Gastrocnemius medialis (tissue), 4 donors: ENCODE data around the gene TMIGD1.

Experiments
- POLR2A ChIP-seq, 2 donors: fragments of 450-650 bp; IDR thresholded peaks; one replicate each; pipeline ENCODE4 v1.6.1; 2017; ENCODE audit warnings: antibody characterized with exemption in 2 of 2, mild to moderate bottlenecking in 2 of 2, moderate library complexity in 2 of 2
- TF ChIP-seq, protein P1 (sequence below), 5 experiments: fragments of 450-650 bp in 3 of 5; fragments of 200-600 bp in 2 of 5; sonication (generic) in 2 of 5; IDR thresholded peaks in 4 of 5; conservative IDR thresholded peaks in 1 of 5; 1 replicate in 4 of 5; 2 replicates in 1 of 5; pipeline ENCODE4 v1.5.1; 2016 to 2019; ENCODE audit warnings: antibody characterized with exemption in 5 of 5, mild to moderate bottlenecking in 3 of 5, moderate library complexity in 3 of 5

DNA sequence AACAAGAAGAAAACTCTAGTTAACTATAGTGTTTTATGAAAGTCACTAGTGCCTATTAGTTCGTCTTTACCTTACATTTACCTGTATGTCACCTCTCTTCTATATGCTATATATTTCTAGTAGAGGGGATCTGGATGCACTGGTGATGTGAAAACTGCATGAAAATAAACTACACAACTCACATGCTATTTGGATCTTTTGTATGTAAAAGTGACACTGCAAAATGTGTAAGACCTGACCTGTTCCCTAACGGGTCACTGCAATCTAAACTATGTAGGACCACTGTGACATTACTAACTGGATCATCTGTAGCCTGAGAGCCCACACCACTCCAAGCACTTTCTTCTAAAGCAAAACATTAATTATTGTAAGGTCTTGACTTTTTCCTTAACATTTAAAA, 43.8 kb downstream of the TMIGD1 start:
- TF ChIP-seq, protein P1, sequence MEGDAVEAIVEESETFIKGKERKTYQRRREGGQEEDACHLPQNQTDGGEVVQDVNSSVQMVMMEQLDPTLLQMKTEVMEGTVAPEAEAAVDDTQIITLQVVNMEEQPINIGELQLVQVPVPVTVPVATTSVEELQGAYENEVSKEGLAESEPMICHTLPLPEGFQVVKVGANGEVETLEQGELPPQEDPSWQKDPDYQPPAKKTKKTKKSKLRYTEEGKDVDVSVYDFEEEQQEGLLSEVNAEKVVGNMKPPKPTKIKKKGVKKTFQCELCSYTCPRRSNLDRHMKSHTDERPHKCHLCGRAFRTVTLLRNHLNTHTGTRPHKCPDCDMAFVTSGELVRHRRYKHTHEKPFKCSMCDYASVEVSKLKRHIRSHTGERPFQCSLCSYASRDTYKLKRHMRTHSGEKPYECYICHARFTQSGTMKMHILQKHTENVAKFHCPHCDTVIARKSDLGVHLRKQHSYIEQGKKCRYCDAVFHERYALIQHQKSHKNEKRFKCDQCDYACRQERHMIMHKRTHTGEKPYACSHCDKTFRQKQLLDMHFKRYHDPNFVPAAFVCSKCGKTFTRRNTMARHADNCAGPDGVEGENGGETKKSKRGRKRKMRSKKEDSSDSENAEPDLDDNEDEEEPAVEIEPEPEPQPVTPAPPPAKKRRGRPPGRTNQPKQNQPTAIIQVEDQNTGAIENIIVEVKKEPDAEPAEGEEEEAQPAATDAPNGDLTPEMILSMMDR (IDR thresholded peaks at IDR 0.05 in 4 of 5, conservative IDR thresholded peaks at IDR 0.05 in 1 of 5) = no peak
- no peak for TF ChIP-seq POLR2A (IDR thresholded peaks at IDR 0.05)
